ENCODE data around the gene IL1RAPL2.
"Not testable (repeated sequence)": the region's sequence is repeated elsewhere in the genome, so short reads cannot be mapped to it uniquely, and the experiment has no call there.

Gene IL1RAPL2

GRCh38 chrX:105796877-105797276 lies 1230.9 kb downstream of the IL1RAPL2 start:
- not testable (repeated sequence) for DNase-seq (ENCODE audit: low read depth in 2 of 2)

- no peak for DNase-seq (ENCODE audit: low read depth in 2 of 2)
Observed at GRCh38 chrX:105803891-105804290, 1237.9 kb downstream of the IL1RAPL2 start.

- DNase-seq (ENCODE audit: low read depth in 2 of 2) = not testable (repeated sequence)
Observed at GRCh38 chrX:105805655-105806054, 1239.7 kb downstream of the IL1RAPL2 start.

- DNase-seq (ENCODE audit: low read depth in 2 of 2) = no peak
Observed at GRCh38 chrX:105816517-105816916, 1250.5 kb downstream of the IL1RAPL2 start.

Data from stimulated activated CD4-positive, alpha-beta T cell treated with anti-CD3 and anti-CD28 coated beads, Interleukin-4, amount 100 ng/mL, for 48 hours (primary cell).